ENCODE data around the gene RLN2. TPM values are rescaled to one million over a fixed set of nuclear protein-coding genes. Genes with fewer than 3 reads are reported as not detected.
"Not testable (repeated sequence)": the region's sequence is repeated elsewhere in the genome, so short reads cannot be mapped to it uniquely, and the experiment has no call there.

RLN2 gene, protein sequence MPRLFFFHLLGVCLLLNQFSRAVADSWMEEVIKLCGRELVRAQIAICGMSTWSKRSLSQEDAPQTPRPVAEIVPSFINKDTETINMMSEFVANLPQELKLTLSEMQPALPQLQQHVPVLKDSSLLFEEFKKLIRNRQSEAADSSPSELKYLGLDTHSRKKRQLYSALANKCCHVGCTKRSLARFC
- polyA plus RNA-seq (ENCODE audit: insufficient read length) = 0.63 TPM

DNA sequence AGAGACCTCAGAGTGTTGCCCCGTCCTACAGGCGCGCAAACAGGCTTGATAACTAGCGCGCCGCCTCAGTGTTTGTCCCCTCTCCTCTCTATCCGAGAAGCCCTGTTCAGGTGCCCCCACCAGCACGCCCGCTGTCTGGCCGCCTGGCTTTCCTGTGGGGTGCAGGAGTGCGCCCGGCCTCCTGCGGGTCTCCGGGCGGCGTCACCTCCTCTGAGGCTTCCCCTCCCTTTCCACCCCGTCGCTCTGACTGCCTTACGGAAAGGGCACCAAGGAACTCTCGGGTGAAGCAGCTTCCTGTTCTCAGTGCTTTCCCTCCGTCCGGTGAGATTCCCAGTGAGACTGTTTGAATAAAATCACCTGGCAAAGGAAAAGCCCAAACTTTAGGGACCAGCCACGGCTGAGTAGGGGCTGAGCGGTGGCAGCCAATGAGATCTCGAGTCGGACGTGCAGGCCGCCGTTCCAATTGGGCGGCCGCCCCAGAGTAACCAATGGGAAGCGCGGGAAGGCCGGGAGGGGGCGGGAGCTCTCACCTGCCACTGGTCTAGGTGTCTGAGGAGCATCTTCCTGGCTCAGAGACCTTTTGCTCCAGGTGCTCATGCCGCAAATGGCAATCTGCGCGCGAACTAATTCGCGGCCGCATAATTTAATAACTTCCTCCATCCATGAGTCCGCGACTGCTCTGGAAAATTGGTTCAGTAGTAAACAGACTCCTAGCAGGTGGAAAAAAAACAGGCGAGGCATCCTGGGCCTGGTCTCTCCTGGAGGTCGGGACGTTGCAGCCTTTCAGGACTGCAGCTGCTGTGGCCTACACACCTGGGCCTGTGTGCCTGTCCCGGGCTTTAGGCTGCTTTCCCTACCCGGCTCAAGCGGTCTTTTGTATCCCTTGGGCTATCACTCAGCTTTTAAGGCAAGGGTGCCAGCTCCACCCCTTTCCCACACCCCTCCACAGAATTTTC, at the start of gene RLN2:
Gene RLN2 (minus strand): TSS at position 877 of the 956 bp plus-strand sequence. CDS start 136 bp downstream, at position 741.
- DNase-seq (ENCODE audit: low read depth) = not testable (repeated sequence)

DNA sequence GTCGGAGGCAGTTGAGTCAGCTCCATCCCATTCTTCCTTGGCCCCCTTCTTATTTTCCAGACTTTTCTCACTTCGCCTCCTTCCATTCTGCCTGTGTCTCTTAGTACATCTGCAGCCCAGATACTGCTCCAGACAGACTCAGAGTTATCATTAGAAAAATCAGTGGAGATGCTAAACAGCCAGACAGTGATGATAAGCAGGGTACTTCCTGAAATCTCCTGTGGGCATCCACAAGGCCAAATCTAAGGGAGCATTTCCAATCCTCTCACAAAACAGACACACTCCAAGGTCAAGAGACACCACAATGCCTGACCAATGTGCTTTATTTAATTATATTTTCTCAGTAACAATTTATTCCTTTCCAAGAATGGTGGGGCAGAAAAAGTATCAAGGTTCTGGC, 49.7 kb upstream of the RLN2 start:
- no peak for DNase-seq (ENCODE audit: low read depth)

DNA sequence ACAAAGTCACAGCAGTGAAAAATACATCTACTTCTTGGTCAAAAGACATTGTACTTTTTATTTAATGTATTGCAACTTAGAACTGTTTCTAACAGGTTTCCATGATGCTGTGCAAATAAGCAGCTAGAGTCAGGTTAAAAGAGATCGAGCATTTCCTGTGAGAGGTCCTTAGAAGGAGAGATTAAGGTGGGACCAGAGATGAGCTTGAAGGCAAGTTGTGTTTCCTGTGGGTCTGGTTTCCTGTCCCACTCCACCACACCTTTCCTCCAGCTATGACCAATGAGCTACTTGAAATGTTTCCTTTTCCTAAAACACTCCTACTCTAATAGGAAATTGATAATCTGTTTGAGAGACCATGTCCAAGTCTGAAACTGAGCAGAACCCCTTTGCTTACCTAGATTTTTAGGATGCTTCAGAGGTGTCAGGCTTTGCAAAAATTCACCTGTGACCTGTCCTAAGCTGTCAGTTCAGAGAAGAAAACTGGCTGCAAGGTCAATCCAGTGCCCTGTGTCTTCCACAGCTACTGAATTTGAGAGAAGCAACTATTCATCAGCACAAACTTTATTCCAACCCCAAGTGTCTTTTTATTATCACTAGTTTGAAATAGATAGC, 48.2 kb upstream of the RLN2 start:
- no peak for DNase-seq (ENCODE audit: low read depth)

DNA sequence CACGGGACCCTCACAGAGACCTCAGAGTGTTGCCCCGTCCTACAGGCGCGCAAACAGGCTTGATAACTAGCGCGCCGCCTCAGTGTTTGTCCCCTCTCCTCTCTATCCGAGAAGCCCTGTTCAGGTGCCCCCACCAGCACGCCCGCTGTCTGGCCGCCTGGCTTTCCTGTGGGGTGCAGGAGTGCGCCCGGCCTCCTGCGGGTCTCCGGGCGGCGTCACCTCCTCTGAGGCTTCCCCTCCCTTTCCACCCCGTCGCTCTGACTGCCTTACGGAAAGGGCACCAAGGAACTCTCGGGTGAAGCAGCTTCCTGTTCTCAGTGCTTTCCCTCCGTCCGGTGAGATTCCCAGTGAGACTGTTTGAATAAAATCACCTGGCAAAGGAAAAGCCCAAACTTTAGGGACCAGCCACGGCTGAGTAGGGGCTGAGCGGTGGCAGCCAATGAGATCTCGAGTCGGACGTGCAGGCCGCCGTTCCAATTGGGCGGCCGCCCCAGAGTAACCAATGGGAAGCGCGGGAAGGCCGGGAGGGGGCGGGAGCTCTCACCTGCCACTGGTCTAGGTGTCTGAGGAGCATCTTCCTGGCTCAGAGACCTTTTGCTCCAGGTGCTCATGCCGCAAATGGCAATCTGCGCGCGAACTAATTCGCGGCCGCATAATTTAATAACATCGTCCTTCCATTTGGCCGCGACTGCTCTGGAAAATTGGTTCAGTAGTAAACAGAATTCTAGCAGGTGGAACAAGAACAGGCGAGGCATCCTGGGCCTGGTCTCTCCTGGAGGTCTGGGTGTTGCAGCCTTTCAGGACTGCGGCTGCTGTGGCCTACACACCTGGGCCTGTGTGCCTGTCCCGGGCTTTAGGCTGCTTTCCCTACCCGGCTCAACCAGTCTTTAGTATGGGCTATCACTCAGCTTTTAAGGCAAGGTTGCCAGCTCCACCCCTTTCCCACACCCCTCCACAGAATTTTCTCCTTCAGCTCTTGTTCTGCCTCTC, 34.8 kb upstream of the RLN2 start, which contains the start of gene RLN1:
Gene RLN1 (minus strand): TSS at position 885 of the 990 bp plus-strand sequence. CDS start 130 bp downstream, at position 755.
- DNase-seq (ENCODE audit: low read depth) = not testable (repeated sequence)

DNA sequence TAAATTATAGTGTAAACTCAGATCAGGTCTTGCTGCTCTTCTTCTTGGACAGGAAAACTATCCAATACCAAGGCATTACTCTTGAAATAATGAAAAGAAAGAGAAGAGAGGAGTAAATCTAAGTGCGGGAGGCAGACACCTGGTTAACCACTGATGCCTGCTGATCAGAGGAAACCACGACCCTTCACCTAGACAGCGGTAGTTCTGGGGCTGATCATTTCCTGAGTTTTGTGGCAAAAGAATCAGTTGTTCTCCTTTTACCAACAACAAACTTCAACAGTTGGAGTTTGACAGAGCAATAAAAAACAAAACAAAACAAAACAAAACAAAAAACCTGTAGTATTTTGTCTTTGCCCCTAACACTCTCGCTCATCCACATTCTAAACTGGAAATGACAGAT, 32.2 kb upstream of the RLN2 start:
- DNase-seq (ENCODE audit: low read depth) = no peak

DNA sequence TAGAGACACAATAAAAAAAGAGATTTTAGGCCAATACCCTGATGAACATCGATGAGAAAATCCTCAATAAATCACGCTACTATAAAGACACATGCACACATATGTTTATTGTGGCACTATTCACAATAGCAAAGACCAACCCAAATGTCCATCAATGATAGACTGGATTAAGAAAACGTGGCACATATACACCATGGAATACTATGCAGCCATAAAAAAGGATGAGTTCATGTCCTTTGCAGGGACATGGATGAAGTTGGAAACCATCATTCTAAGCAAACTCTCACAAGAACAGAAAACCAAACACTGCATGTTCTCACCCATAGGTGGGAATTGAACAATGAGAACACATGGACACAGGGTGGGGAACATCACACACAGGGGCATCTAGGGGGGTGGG, 26.8 kb upstream of the RLN2 start:
- DNase-seq (ENCODE audit: low read depth) = not testable (repeated sequence)

DNA sequence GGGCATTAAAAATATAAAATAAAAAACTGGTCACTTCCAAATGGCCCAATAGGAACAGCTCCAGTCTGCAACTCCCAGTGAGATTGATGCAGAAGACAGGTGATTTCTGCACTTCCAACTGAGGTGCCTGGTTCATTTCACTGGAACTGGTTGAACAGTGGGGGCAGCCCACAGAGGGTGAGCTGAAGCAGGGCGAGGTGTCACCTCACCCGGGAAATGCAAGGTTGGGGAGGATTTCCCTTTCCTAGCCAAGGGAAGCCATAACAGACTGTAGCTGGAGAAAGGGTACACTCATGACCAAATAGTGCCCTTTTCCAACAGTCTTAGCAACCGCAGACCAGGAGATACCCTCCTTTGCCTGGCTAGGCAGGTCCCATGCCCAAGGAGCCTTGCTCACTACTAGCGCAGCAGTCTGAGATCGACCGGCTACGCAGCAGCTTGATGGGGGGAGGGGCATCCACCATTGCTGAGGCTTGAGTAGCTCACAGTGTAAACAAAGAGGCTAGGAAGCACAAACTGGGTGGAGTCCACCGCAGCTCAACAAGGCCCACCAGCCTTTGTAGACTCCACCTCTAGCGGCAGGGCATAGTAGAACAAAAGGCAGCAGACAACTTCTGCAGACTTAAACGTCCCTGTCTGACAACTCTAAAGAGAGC, 22.5 kb upstream of the RLN2 start:
- DNase-seq (ENCODE audit: low read depth) = no peak

DNA sequence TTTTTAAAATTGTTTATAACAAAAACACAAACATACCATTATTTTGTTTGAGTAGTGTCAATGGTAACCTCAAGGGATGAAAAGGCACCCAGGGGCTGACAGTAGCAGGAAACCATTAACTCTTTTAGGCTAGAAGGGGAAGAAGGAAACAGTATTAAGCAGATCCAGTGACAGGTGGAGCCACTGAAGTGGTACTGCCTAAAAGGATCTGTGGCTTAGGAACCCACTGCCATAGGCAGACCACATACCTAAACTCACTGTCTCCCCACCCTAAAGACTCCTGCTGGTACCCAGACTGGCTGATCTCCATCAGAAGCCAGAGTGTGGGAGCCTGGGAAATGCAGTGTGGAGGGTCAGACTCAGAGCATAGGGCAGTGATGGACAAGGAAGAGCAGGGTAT, 21.7 kb upstream of the RLN2 start:
- no peak for DNase-seq (ENCODE audit: low read depth)

DNA sequence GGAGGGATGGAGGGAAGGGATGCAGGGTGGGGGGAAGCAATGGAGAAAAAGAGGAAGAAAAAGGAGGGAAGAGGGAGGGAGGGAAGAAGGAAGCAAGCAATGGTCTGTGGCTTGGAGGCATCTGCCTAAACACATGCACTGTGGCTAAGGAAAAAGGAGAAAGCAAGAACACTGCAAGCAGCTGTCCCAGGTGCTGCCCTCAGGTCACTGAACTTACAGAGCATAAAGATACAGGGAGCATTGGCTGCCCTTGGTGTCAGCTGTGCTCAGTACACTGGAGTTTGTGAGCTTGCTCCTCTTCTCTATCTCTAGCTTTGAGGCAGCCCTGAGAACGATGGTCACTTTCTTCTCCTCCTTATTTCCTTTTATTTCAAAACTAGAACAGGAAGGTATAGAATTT, 17.1 kb upstream of the RLN2 start:
- DNase-seq (ENCODE audit: low read depth) = not testable (repeated sequence)

DNA sequence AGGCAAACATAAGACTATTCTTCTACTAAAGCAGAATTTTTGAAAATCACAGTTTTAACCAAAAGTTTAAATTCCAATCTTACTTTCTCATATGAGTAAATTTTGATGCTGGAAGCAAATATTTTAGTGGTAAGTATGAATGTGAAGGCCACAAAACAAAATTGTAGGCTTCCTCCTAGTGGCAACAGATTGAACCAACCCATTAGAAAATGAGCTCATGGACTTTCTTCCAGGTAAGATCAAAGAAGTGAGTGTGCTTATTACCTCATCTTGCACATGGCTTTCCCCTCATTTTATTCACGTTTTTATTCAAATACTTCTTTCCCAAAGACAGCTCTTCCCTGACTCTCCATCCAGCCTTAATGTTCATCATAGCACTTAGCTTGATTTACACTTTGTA, 16.5 kb upstream of the RLN2 start:
- no peak for DNase-seq (ENCODE audit: low read depth)

DNA sequence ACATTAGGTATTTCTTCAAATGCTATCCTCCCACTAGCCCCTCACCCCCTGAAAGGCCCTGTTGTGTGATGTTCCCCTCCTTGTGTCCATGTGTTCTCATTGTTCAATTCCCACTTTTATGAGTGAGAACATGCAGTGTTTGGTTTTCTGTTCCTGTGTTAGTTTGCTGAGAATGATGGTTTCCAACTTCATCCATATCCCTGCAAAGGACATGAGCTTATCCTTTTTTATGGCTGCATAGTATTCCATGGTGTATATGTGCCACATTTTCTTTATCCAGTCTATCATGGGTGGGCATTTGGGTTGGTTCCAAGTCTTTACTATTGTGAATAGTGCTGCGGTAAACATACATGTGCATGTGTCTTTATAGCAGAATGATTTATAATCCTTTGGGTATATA, 11.9 kb upstream of the RLN2 start:
- DNase-seq (ENCODE audit: low read depth) = not testable (repeated sequence)

DNA sequence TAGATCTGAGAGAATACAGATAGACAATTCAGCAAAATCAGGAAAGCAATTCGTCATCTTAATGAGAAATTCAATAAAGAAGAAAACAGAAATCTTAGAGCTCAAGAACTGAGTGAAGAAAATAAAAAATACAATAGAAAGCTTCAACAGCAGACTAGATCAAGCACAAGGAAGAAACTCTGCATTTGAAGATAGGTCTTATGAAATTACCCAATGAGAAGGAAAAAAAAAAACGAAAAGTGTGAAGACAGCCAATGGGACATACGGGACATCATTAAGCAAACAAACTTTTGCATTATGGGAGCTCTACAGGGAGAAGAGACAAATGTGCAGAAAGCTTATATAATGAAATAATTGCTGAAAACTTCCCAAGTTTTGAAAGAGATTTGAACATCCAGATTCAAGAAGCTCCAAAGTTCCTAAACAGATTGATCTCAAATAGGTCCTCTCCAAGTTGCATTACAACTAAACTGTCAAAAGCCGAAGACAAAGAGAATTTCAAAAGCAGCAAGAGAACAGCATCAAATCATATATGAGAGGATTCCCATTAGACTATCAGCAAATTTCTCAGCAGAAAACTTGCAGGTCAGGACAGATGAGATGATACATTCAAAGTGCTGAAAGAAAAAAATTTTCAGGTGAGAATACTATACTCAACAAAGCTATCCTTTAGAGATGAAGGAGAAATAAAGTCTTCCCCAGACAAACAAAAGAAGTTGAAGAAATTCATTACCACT, 10.8 kb upstream of the RLN2 start:
- DNase-seq (ENCODE audit: low read depth) = no peak

DNA sequence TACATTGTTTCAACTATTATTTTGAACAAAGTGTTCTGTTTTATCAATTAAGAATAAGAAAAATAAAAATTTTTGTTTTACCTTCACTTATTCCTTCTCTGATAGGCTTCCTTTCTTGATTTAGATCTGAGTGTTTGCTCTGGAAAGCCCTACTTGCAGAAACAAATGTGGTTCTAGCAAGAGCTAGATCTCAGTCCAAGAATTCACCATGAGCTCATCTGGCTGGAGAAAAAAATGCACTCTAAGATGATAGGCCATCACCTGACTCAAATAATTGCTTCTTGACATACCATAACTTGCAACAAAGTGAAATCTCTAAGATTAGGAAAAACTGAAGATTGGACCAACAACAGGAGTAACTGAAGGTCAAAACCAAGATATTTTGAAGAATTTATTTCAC, 6.3 kb upstream of the RLN2 start:
- no peak for DNase-seq (ENCODE audit: low read depth)

DNA sequence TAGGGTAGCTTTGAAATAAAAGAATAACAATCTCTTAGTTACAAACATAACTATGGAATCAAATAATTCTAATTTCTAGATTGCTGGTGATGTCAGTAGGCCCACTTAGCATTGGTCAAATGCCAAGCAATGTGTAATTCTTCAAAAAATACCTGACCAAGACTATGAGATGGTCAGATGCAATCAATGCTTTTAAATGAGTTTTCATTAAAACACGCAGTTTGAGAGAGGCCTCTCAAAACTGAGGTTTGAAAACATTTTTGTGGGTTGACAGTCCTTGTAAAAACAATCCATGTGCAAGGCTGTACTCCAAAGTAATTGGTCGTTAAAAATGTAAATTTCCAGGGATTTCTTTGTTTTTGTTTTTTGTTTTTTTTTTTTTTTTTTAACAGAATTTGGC, 1.2 kb upstream of the RLN2 start:
- no peak for DNase-seq (ENCODE audit: low read depth)

DNA sequence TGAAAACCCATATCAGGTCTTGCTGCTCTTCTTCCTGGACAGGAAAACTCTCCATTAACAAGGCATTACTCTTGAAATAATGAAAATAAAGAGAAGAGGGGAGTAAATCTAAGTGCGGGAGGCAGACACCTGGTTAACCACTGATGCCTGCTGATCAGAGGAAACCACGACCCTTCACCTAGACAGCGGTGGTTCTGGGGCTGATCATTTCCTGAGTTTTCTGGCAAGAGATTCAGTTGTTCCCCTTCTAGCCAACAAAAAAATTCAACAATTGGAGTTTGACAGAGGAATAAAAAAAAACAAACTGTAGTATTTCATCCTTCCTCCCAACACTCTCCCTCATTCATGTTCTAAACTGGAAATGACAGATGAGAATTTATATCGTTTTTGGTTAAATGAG, 3.0 kb downstream of the RLN2 start:
- no peak for DNase-seq (ENCODE audit: low read depth)

DNA sequence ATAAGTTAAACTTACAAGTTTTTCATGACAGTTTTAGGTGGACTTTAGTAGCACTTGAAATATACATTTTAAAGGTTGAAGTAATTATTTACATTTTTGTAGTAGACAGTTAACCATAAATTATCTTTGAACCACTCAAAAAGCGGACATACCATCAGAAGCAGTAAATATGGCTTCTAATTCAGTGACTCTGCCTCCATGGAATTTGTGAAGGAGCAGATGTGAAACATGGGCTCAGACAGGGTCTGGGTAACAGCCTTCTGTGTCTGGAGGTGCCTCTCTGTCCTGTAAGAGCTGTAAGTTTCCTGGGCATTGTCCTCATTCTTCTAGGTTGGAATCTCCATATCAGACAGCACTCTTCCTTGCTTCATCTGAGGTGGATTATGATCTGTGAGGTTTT, 12.4 kb downstream of the RLN2 start:
- DNase-seq (ENCODE audit: low read depth) = no peak

DNA sequence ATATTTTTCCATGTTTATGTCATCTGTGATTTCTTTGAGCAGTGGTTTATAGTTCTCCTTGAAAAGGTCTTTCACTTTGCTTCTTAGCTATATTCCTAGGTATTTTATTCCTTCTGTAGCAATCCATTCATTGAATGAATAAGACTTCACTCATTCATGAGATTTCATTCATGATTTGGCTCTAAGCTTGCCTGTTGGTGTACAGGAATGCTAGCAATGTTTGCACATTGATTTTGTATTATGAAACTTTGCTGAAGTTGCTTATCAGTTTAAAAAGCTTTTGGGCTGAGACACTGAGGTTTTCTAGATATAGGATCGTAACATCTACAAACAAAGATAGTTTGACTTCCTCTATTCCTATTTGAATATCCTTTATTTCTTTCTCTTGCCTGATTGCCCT, 15.9 kb downstream of the RLN2 start:
- DNase-seq (ENCODE audit: low read depth) = no peak

DNA sequence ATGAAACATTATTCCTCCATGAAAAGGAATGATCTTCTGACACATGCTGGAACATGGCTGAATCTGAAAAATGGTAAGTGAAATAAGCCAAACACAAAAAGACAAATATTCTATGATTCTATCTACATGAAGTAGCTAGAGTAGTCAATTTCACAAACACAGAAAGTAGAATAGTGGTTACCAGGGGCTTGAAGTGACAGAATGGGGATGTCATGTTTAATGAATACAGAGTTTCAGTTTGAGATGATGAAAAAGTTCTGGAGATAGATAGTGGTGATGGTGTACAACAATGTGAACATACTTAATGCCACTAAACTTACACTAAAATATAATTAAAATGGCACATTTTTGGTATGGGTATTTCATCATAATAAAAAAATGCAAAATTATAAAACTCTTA, 18.3 kb downstream of the RLN2 start:
- no peak for DNase-seq (ENCODE audit: low read depth)

DNA sequence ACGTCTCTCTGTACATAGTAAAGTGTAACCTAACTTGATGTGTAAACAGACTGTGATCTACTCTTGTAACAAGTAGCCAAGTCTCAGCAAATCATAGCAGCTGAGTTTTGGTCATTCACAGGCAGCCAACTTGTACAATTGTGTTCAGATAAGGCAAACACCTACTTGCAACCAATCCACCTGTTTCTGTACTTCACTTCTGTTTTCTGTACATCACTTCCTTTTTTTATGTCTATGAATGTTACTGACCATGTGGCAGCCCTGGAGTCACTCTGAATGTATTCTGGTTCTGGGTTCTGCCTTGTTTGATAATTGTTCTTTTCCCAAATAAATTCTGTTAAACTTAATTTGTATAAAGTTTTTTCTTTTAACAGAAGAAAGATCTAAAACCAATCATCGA, 26.0 kb downstream of the RLN2 start:
- no peak for DNase-seq (ENCODE audit: low read depth)

DNA sequence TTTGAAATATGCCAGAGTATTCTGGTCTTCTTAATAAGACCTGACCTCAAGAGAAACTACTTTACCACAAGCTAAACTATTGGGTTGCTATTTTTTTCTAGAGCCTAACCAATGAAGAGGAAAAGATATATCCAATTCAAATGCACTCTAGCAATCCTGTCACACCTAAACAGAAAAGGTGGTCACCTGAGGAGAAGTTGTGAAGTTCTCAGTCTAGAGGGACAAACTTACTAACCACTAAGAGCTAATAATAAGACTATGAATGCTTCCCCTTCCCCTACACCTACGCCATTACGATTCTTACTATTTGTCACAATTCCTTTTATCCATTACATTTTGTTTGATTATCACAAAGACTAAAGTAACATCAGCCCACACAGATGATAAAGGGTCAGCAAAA, 29.7 kb downstream of the RLN2 start:
- no peak for DNase-seq (ENCODE audit: low read depth)
